ENCODE results near the gene NTM.

DNA sequence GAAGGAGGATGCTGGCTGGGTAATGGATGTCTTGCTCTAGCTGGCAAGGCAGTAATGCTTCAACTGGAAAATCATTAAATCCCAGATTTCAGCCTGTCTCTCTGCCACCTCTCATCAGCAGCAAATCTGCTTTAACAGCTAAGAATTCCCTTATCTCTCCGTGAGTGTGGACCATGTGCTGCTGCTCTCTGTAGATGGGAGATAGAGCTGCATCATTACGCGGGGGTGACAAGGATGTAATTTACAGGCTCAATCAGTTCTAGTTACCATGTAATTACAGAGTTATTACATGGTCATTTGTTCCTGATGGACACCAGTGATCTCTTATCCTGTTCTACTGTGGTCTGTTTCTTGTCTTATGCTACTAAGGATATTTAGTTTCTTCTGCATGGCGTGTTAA, 665.4 kb downstream of the NTM start:
- TF ChIP-seq, protein P1, sequence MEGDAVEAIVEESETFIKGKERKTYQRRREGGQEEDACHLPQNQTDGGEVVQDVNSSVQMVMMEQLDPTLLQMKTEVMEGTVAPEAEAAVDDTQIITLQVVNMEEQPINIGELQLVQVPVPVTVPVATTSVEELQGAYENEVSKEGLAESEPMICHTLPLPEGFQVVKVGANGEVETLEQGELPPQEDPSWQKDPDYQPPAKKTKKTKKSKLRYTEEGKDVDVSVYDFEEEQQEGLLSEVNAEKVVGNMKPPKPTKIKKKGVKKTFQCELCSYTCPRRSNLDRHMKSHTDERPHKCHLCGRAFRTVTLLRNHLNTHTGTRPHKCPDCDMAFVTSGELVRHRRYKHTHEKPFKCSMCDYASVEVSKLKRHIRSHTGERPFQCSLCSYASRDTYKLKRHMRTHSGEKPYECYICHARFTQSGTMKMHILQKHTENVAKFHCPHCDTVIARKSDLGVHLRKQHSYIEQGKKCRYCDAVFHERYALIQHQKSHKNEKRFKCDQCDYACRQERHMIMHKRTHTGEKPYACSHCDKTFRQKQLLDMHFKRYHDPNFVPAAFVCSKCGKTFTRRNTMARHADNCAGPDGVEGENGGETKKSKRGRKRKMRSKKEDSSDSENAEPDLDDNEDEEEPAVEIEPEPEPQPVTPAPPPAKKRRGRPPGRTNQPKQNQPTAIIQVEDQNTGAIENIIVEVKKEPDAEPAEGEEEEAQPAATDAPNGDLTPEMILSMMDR (conservative IDR thresholded peaks at IDR 0.05): no peak
- no peak for TF ChIP-seq ZFX (IDR thresholded peaks at IDR 0.05)

All from C4-2B (cell line).